ENCODE measurements around the gene CDSN.

- TF ChIP-seq POLR2A (IDR thresholded peaks at IDR 0.05): no peak
- TF ChIP-seq CTCF (IDR thresholded peaks at IDR 0.05): no peak
Measured at GRCh38 chr6:31075528-31075927, 44.7 kb downstream of the CDSN start.

Measured in esophagus squamous epithelium (tissue), 4 donors.